Neuronal stem cell (in vitro differentiated cells): ENCODE measurements around the gene GRN.
"Not testable (repeated sequence)": the region's sequence is repeated elsewhere in the genome, so short reads cannot be mapped to it uniquely, and the experiment has no call there.

Experiments
- DNase-seq: peaks from one replicate; pipeline ENCODE4 v3.0.0-alpha.2; 2013; ENCODE audit warnings: low spot score
- H2AFZ ChIP-seq: one replicate; pipeline ENCODE4 v1.6.1; 2013; ENCODE audit warnings: mild to moderate bottlenecking, low read length, inconsistent platforms
- H2AK5ac ChIP-seq: 2 replicates; pipeline ENCODE4 v1.6.1; 2013; ENCODE audit warnings: low read depth, mild to moderate bottlenecking, inconsistent platforms, low read length, moderate library complexity, mixed read lengths
- H2BK120ac ChIP-seq: 2 replicates; pipeline ENCODE4 v1.6.1; 2013; ENCODE audit warnings: low read depth, mild to moderate bottlenecking, inconsistent platforms, low read length, moderate library complexity, mixed read lengths
- H2BK12ac ChIP-seq: one replicate; pipeline ENCODE4 v1.6.1; 2013; ENCODE audit warnings: low read length, inconsistent platforms
- H2BK15ac ChIP-seq: 2 replicates; pipeline ENCODE4 v1.6.1; 2013; ENCODE audit warnings: mild to moderate bottlenecking, low read length, inconsistent platforms, mixed read lengths
- H2BK5ac ChIP-seq: one replicate; pipeline ENCODE4 v1.6.1; 2013; ENCODE audit warnings: inconsistent platforms, mild to moderate bottlenecking, low read length, moderate library complexity
- H3K14ac ChIP-seq: one replicate; pipeline ENCODE4 v1.6.1; 2013; ENCODE audit warnings: low read length, inconsistent platforms
- H3K18ac ChIP-seq: 2 replicates; pipeline ENCODE4 v1.6.1; 2013; ENCODE audit warnings: low read length, inconsistent platforms
- H3K23ac ChIP-seq: 2 replicates; pipeline ENCODE4 v1.6.1; 2013; ENCODE audit warnings: low read depth, mild to moderate bottlenecking, mixed read lengths, low read length, inconsistent platforms; ENCODE audit not compliant: poor library complexity
- H3K27ac ChIP-seq: replicated peaks from 3 replicates; pipeline ENCODE4 v1.5.1; 2013; ENCODE audit warnings: low read length, inconsistent platforms
- H3K27me3 ChIP-seq, 3 experiments: 2 replicates each; pipeline ENCODE4 v1.6.1; 2013; ENCODE audit warnings: low read length in 3 of 3, mild to moderate bottlenecking in 2 of 3, inconsistent platforms in 1 of 3, low read depth in 1 of 3, mixed read lengths in 1 of 3, moderate library complexity in 1 of 3; ENCODE audit not compliant: control insufficient read depth in 3 of 3, insufficient read depth in 3 of 3
- H3K36me3 ChIP-seq, 2 donors: replicated peaks in 1 of 2; 2 replicates each; pipeline ENCODE4 v1.6.1; 2013; ENCODE audit warnings: low read length in 2 of 2; ENCODE audit not compliant: control insufficient read depth in 2 of 2, insufficient read depth in 2 of 2
- H3K4ac ChIP-seq: 2 replicates; pipeline ENCODE4 v1.6.1; 2013; ENCODE audit warnings: inconsistent platforms, mild to moderate bottlenecking, low read length, moderate library complexity
- H3K4me1 ChIP-seq, 2 donors: 1 replicate in 1 of 2; 2 replicates in 1 of 2; pipeline ENCODE4 v1.6.1; 2013; ENCODE audit warnings: low read length in 2 of 2, low read depth in 1 of 2; ENCODE audit not compliant: control insufficient read depth in 2 of 2, insufficient read depth in 1 of 2
- H3K4me2 ChIP-seq: one replicate; pipeline ENCODE4 v1.6.1; 2013; ENCODE audit warnings: mild to moderate bottlenecking, low read length, inconsistent platforms; ENCODE audit not compliant: insufficient read depth, poor library complexity, severe bottlenecking
- H3K4me3 ChIP-seq, 2 donors: 2 replicates each; pipeline ENCODE4 v1.5.1; 2013; ENCODE audit warnings: low read length in 2 of 2, mild to moderate bottlenecking in 2 of 2, inconsistent platforms in 1 of 2, moderate library complexity in 1 of 2
- H3K79me1 ChIP-seq: one replicate; pipeline ENCODE4 v1.6.1; 2013; ENCODE audit warnings: low read depth, mild to moderate bottlenecking, inconsistent platforms, low read length, moderate library complexity
- H3K9ac ChIP-seq: one replicate; pipeline ENCODE4 v1.6.1; 2013; ENCODE audit warnings: mild to moderate bottlenecking, low read depth, low read length, inconsistent platforms; ENCODE audit not compliant: poor library complexity
- H3K9me3 ChIP-seq, 2 donors: replicated peaks in 1 of 2; 2 replicates each; pipeline versions ENCODE3 to v1.6.1; 2013; ENCODE audit warnings: low read length in 2 of 2, mild to moderate bottlenecking in 2 of 2, inconsistent platforms in 1 of 2, low read depth in 1 of 2, mixed read lengths in 1 of 2, moderate library complexity in 1 of 2; ENCODE audit not compliant: control insufficient read depth in 2 of 2, insufficient read depth in 1 of 2
- H4K8ac ChIP-seq: one replicate; pipeline ENCODE4 v1.6.1; 2013; ENCODE audit warnings: low read depth, mild to moderate bottlenecking, inconsistent platforms, low read length, moderate library complexity
- H4K91ac ChIP-seq: one replicate; pipeline ENCODE4 v1.6.1; 2013; ENCODE audit warnings: low read length, low read depth, mild to moderate bottlenecking, inconsistent platforms; ENCODE audit not compliant: poor library complexity
- WGBS, 2 donors: extraction: QIAGEN DNeasy Blood & Tissue Kit; methylation state at CpG; one replicate each; pipeline ENCODE4 v1.1.7; 2013; ENCODE audit warnings: missing lambda C conversion rate in 2 of 2, mixed read lengths in 1 of 2; ENCODE audit not compliant: insufficient read length in 2 of 2, insufficient replicate concordance in 1 of 2; ENCODE audit errors: extremely low coverage in 2 of 2; 5-methylcytosine and 5-hydroxymethylcytosine counted together

GRN gene

GRCh38 chr17:44330263-44330662 lies 14.8 kb upstream of the GRN start:
- H4K91ac ChIP-seq, H3K36me3 ChIP-seq, H2AK5ac ChIP-seq, H3K14ac ChIP-seq, H2AFZ ChIP-seq, H3K4me3 ChIP-seq, H2BK12ac ChIP-seq, H3K27ac ChIP-seq, H2BK5ac ChIP-seq, H3K4me2 ChIP-seq, DNase-seq, H4K8ac ChIP-seq, H3K4me1 ChIP-seq, H3K23ac ChIP-seq, H3K79me1 ChIP-seq, H3K9me3 ChIP-seq, H2BK120ac ChIP-seq, H3K9ac ChIP-seq, H3K18ac ChIP-seq, H2BK15ac ChIP-seq, H3K4ac ChIP-seq: not testable (repeated sequence)
- no CpG with 5 or more reads among the region's 5 CpGs for WGBS, 2 donors
- peaks cover 2 to 16% (median 8%) of the 10 kb centered on the region in 3 experiments for H3K27me3 ChIP-seq

- H2BK15ac ChIP-seq: no peak overlapping the region
- no peak overlapping the region for H3K18ac ChIP-seq
- WGBS, 2 donors: no CpG with 5 or more reads among the region's 7 CpGs
- H2BK12ac ChIP-seq: no peak overlapping the region
- H3K4me3 ChIP-seq: no peak overlapping the region
- H2AFZ ChIP-seq: peak overlapping the region; percentile 65
- no peaks in the 10 kb centered on the region for H3K9me3 ChIP-seq
- H3K4ac ChIP-seq: no peak overlapping the region
- H3K79me1 ChIP-seq: no peaks in the 10 kb centered on the region
- H3K27ac ChIP-seq: no peak overlapping the region
- no peak overlapping the region for H2BK5ac ChIP-seq
- no peak overlapping the region for H4K91ac ChIP-seq
- no peak overlapping the region for H2BK120ac ChIP-seq
- peaks cover 0 to 2% of the 10 kb centered on the region in 2 donors for H3K4me1 ChIP-seq
- H4K8ac ChIP-seq: no peak overlapping the region
- H2AK5ac ChIP-seq: no peak overlapping the region
- no peak overlapping the region for H3K14ac ChIP-seq
- H3K36me3 ChIP-seq: no peaks in the 10 kb centered on the region
- H3K4me2 ChIP-seq: no peak overlapping the region
- H3K27me3 ChIP-seq: peaks cover 0 to 24% (median 2%) of the 10 kb centered on the region in 3 experiments
- H3K9ac ChIP-seq: no peak overlapping the region
- H3K23ac ChIP-seq: no peak overlapping the region
- DNase-seq: peak; percentile 86
These were observed 13.8 kb upstream of the GRN start for GRCh38 chr17:44331249-44331760.

- H2AK5ac ChIP-seq: no peak overlapping the region
- no peak overlapping the region for H3K4me3 ChIP-seq
- H4K91ac ChIP-seq: no peak overlapping the region
- no peak overlapping the region for H3K23ac ChIP-seq
- no peak overlapping the region for H2BK5ac ChIP-seq
- H3K4me1 ChIP-seq: no peaks in the 10 kb centered on the region
- H2BK120ac ChIP-seq: no peak overlapping the region
- H3K4ac ChIP-seq: no peak overlapping the region
- no peak overlapping the region for H2BK12ac ChIP-seq
- H3K27me3 ChIP-seq: peaks cover 0 to 31% (median 0%) of the 10 kb centered on the region in 3 experiments
- H3K14ac ChIP-seq: no peak overlapping the region
- no peaks in the 10 kb centered on the region for H3K79me1 ChIP-seq
- no peak overlapping the region for H3K4me2 ChIP-seq
- no peak overlapping the region for H2AFZ ChIP-seq
- H2BK15ac ChIP-seq: no peak overlapping the region
- no peak overlapping the region for H3K27ac ChIP-seq
- H3K9ac ChIP-seq: no peak overlapping the region
- DNase-seq: no peak
- WGBS, 2 donors: no CpG with 5 or more reads among the region's 5 CpGs
- H3K36me3 ChIP-seq: no peaks in the 10 kb centered on the region
- no peak overlapping the region for H4K8ac ChIP-seq
- H3K18ac ChIP-seq: no peak overlapping the region
- no peaks in the 10 kb centered on the region for H3K9me3 ChIP-seq
These were observed 11.7 kb upstream of the GRN start for GRCh38 chr17:44333371-44333770.

- Histone ChIP-seq H2BK15ac (no peak overlapping the region), H3K36me3 (no peaks in the 10 kb centered on the region), H3K27me3 (peaks cover 0 to 34% (median 0%) of the 10 kb centered on the region in 3 experiments), H3K9me3 (no peaks in the 10 kb centered on the region), H3K27ac (no peak overlapping the region), H3K4me3 (no peak overlapping the region), H3K4me1 (no peaks in the 10 kb centered on the region), H2AK5ac (no peak overlapping the region), H2BK120ac (no peak overlapping the region), H3K4me2 (no peak overlapping the region), H4K91ac (no peak overlapping the region), H2BK5ac (no peak overlapping the region), H2AFZ (no peak overlapping the region), H3K4ac (no peak overlapping the region), H3K9ac (no peak overlapping the region), H3K79me1 (no peaks in the 10 kb centered on the region), H3K23ac (no peak overlapping the region), H3K14ac (no peak overlapping the region), H3K18ac (no peak overlapping the region), H2BK12ac (no peak overlapping the region), H4K8ac (no peak overlapping the region)
- no peak for DNase-seq
- WGBS, 2 donors: no CpG with 5 or more reads among the region's 2 CpGs
These were observed 10.8 kb upstream of the GRN start for GRCh38 chr17:44334315-44334714.
